ENCODE results near the gene MRTO4.

The MRTO4 gene

DNA sequence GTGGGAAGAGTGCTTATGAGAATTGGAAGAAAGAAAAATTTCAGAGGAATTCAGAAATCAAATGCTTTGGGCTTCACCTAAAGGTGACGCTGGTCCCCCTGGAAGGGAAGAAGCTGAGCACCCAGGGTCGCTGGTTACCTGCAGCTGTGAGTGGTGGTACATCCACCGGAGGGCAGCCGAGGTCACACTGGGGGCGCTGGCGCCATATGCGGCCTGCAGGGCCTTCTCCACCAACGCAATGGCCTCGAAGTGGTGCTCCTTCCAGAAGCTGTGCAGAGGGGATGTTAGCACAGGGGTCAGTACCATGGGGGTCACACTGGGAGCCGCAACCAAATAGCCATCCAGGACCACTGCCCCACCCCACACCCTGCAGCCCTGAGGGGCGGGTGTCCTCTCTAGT, 54.3 kb downstream of the MRTO4 start:
- no peak for DNase-seq
- TF ChIP-seq POLR2A (IDR thresholded peaks at IDR 0.05; ENCODE audit: low read length) = no peak
- TF ChIP-seq GATA1 (IDR thresholded peaks at IDR 0.05; ENCODE audit: low read depth, low read length) = no peak

GRCh38 chr1:19306941-19307340, 55.3 kb downstream of the MRTO4 start:
- no peak for DNase-seq
- TF ChIP-seq GATA1 (IDR thresholded peaks at IDR 0.05; ENCODE audit: low read depth, low read length) = no peak
- no peak for TF ChIP-seq POLR2A (IDR thresholded peaks at IDR 0.05; ENCODE audit: low read length)

DNA sequence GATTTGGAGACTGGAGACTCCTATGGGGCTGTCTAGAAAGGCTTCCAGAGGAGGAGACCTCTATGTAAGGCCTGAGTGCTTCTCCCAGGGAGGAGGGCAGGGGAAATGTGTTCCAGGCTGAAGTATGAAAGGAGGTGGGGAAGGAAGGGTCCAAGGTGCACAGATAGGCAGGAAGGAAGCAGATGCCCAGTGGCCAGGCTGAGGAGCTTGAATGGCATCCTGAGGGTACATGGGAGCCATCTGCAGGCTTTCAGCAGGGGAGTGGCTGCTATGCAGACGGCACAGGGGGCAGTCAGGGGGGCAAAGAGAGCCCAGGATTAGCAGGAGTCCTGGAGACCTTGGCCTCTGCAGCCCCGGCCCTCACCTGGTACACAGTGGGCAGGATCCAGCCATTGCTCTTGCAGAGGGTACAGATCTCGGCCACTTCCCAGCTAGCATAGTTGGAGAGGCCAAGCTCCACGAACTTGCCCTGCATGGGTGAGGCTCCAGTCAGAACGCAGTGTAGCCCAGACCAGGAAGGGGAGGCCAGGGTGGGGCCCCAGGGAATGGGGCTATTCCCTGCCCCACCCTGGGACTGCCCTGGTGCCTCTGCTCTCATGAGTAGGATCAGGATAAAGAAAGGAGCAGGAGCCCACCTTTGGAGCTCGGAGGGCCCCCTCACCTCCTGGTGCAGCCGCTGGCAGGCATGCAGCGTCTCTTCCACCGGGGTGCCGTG, 56.3 kb downstream of the MRTO4 start:
- no peak for DNase-seq
- TF ChIP-seq POLR2A (IDR thresholded peaks at IDR 0.05; ENCODE audit: low read length) (no peak), GATA1 (IDR thresholded peaks at IDR 0.05; ENCODE audit: low read depth, low read length) (no peak)

- no peak for DNase-seq
- no peak for TF ChIP-seq POLR2A (IDR thresholded peaks at IDR 0.05; ENCODE audit: low read length)
- TF ChIP-seq GATA1 (IDR thresholded peaks at IDR 0.05; ENCODE audit: low read depth, low read length) = no peak
Measured at GRCh38 chr1:19308509-19308907, 56.9 kb downstream of the MRTO4 start.

GRCh38 chr1:19309123-19309813, 57.7 kb downstream of the MRTO4 start:
- DNase-seq = no peak
- TF ChIP-seq GATA1 (IDR thresholded peaks at IDR 0.05; ENCODE audit: low read depth, low read length) (no peak), POLR2A (IDR thresholded peaks at IDR 0.05; ENCODE audit: low read length) (no peak)
